Stimulated activated memory B cell treated with anti-CD40 and anti-IgM and Interleukin-4, amounts not matched to agents 10 μg/mL and 1 μg/mL and 100 μg/mL, for 72 hours (primary cell): ENCODE data around the gene INSR.
"Not testable (repeated sequence)": the region's sequence is repeated elsewhere in the genome, so short reads cannot be mapped to it uniquely, and the experiment has no call there.

Experiments used
- ATAC-seq: fragments of 150-1000 bp; cut with Tn5 transposase; 2 replicates; pipeline ENCODE4 v1.10.0; 2021
- H3K27ac Mint-ChIP-seq: one replicate; pipeline ENCODE4 v1.8.0; 2022; ENCODE audit warnings: mild to moderate bottlenecking, mixed read lengths
- H3K27me3 Mint-ChIP-seq: one replicate; pipeline ENCODE4 v1.8.0; 2022; ENCODE audit warnings: mixed read lengths
- H3K36me3 Mint-ChIP-seq: one replicate; pipeline ENCODE4 v1.8.0; 2022; ENCODE audit warnings: mixed read lengths
- H3K4me1 Mint-ChIP-seq: one replicate; pipeline ENCODE4 v1.8.0; 2022; ENCODE audit warnings: mixed read lengths
- H3K4me3 Mint-ChIP-seq: one replicate; pipeline ENCODE4 v1.8.0; 2022; ENCODE audit warnings: mild to moderate bottlenecking, moderate library complexity, mixed read lengths
- H3K9me3 Mint-ChIP-seq: one replicate; pipeline ENCODE4 v1.8.0; 2022; ENCODE audit warnings: mixed read lengths

Gene INSR

DNA sequence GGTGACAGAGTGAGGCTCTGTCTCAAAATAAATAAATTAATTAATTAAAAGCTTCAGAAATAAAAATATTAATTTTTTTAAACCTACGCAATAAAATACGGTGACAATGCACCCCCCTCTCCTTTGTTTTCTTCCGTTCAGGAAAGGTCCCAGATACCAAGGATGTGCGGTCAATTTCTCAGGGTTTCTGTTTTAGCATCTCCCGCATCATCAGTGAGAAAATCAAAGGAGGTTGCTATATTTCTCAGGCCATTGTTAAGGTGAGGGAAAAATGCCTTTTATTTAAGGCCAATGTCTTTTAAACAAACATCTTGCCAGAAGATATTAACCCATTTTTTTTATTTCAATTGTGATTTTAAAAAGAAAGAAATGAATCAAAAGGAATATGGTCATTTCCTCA is 111.7 kb downstream of the INSR start:
- peak overlapping the region; percentile 89 for H3K27ac Mint-ChIP-seq
- H3K4me1 Mint-ChIP-seq = peaks cover 54% of the 10 kb centered on the region
- H3K4me3 Mint-ChIP-seq = peak overlapping the region; percentile 71

DNA sequence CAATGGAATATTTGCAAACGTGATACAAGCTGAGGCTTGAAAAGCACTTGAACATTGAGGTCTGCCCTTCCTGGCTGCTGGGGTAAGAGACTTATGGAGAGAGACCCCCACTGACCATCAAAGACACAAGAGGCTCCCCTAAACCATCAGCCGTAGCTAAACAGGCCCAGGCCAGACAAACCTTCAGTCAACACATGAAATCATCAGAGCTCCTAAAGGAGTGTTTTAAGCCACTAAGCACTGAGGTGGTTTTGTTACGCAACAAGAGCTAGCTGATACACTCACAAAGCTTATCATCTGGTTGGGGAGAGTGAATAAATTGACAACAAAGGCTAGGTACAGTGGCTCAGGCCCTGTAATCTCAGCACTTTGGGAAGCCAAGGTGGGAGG is 114.3 kb downstream of the INSR start:
- no peak overlapping the region for H3K4me3 Mint-ChIP-seq
- H3K9me3 Mint-ChIP-seq = no peaks in the 10 kb centered on the region
- no peak for ATAC-seq
- H3K4me1 Mint-ChIP-seq = peaks cover 43% of the 10 kb centered on the region
- peaks cover 19% of the 10 kb centered on the region for H3K27me3 Mint-ChIP-seq
- H3K36me3 Mint-ChIP-seq = no peaks in the 10 kb centered on the region
- peak overlapping the region; percentile 50 for H3K27ac Mint-ChIP-seq

More for the DNA sequence above, 111.7 kb downstream of the INSR start:
- Mint-ChIP-seq H3K9me3 (no peaks in the 10 kb centered on the region), H3K27me3 (peaks cover 18% of the 10 kb centered on the region), H3K36me3 (no peaks in the 10 kb centered on the region)
- ATAC-seq = no peak

DNA sequence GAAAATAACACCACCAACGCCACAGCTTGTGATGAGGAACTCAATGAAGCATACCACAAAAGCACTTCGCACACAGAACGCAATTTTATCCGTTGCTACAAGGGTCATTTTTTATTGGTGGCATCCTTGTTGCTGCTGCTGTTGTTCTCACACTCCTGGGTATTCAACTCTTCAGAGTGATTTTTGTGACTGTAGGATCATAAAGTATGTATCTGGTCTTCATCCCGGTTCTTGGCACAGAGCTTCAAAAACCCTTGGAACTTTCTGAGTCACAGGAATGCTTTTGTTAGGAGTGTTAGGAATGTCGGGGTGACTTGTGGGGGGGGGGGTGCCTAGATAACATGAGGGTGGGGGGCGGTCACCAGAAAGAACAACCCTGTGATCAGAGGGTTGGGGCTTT is 116.3 kb downstream of the INSR start:
- Mint-ChIP-seq H3K27ac (no peak overlapping the region), H3K36me3 (no peaks in the 10 kb centered on the region), H3K4me3 (no peak overlapping the region), H3K4me1 (peaks cover 30% of the 10 kb centered on the region), H3K27me3 (peaks cover 10% of the 10 kb centered on the region), H3K9me3 (no peaks in the 10 kb centered on the region)
- no peak for ATAC-seq

GRCh38 chr19:7176792-7177191 is 117.4 kb downstream of the INSR start:
- peaks cover 10% of the 10 kb centered on the region for H3K27me3 Mint-ChIP-seq
- no peaks in the 10 kb centered on the region for H3K9me3 Mint-ChIP-seq
- no peak for ATAC-seq
- H3K36me3 Mint-ChIP-seq = peaks cover 4% of the 10 kb centered on the region
- H3K4me3 Mint-ChIP-seq = no peak overlapping the region
- no peak overlapping the region for H3K27ac Mint-ChIP-seq
- peaks cover 27% of the 10 kb centered on the region for H3K4me1 Mint-ChIP-seq

- H3K4me1 Mint-ChIP-seq = no peaks in the 10 kb centered on the region
- ATAC-seq = no peak
- H3K27ac Mint-ChIP-seq = no peak overlapping the region
- H3K9me3 Mint-ChIP-seq = peaks cover 10% of the 10 kb centered on the region
- H3K4me3 Mint-ChIP-seq = no peak overlapping the region
- peaks cover 10% of the 10 kb centered on the region for H3K27me3 Mint-ChIP-seq
- peaks cover 25% of the 10 kb centered on the region for H3K36me3 Mint-ChIP-seq
These were observed 121.4 kb downstream of the INSR start for GRCh38 chr19:7172794-7173193.

DNA sequence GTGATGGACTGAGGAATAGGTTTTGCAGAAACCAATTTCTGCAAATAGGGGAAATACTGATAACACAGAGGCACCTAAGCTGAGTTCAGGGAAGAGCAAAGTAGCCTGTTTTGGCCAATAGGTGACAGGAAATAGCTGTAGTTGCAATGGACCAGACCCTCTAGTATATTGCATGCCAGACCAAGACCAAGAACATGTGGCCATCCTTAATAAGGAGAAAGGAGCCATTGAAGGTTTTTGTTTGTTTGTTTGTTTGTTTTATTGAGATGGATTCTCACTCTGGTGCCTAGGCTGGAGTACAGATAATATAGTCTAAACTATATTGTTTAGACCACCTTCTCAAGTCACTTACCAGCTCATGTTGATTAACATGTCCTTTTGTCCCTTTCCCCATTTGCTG is 123.2 kb downstream of the INSR start:
- H3K27me3 Mint-ChIP-seq = no peaks in the 10 kb centered on the region
- no peaks in the 10 kb centered on the region for H3K4me1 Mint-ChIP-seq
- H3K4me3 Mint-ChIP-seq = no peak overlapping the region
- peaks cover 25% of the 10 kb centered on the region for H3K36me3 Mint-ChIP-seq
- peaks cover 10% of the 10 kb centered on the region for H3K9me3 Mint-ChIP-seq
- no peak for ATAC-seq
- H3K27ac Mint-ChIP-seq = no peak overlapping the region

- Mint-ChIP-seq H3K27me3 (no peaks in the 10 kb centered on the region), H3K9me3 (peaks cover 10% of the 10 kb centered on the region), H3K4me3 (no peak overlapping the region), H3K27ac (no peak overlapping the region), H3K4me1 (no peaks in the 10 kb centered on the region), H3K36me3 (peaks cover 31% of the 10 kb centered on the region)
- no peak for ATAC-seq
These were observed 125.3 kb downstream of the INSR start for GRCh38 chr19:7168941-7169340.

DNA sequence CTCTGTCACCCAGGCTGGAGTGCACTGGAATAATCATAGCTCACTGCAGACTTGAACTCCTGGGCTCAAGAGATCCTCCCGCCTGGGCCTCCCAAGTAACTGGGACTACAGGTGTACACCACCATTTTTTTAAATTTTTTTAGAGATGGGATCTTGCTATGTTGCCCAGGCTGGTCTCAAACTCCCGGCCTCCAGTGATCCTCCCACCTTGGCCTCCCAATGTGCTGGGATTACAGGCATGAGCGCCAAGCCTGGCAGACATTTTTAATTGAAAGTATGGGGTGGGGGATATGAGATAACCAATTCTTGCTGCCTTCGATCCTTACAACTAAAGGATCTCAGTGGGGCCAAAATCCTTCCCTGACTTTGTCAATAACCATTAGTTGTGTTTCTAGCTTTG is 132.9 kb downstream of the INSR start:
- Mint-ChIP-seq H3K9me3 (no peaks in the 10 kb centered on the region), H3K4me3 (no peak overlapping the region), H3K36me3 (peaks cover 14% of the 10 kb centered on the region), H3K27ac (no peak overlapping the region), H3K4me1 (no peaks in the 10 kb centered on the region), H3K27me3 (no peaks in the 10 kb centered on the region)
- no peak for ATAC-seq

DNA sequence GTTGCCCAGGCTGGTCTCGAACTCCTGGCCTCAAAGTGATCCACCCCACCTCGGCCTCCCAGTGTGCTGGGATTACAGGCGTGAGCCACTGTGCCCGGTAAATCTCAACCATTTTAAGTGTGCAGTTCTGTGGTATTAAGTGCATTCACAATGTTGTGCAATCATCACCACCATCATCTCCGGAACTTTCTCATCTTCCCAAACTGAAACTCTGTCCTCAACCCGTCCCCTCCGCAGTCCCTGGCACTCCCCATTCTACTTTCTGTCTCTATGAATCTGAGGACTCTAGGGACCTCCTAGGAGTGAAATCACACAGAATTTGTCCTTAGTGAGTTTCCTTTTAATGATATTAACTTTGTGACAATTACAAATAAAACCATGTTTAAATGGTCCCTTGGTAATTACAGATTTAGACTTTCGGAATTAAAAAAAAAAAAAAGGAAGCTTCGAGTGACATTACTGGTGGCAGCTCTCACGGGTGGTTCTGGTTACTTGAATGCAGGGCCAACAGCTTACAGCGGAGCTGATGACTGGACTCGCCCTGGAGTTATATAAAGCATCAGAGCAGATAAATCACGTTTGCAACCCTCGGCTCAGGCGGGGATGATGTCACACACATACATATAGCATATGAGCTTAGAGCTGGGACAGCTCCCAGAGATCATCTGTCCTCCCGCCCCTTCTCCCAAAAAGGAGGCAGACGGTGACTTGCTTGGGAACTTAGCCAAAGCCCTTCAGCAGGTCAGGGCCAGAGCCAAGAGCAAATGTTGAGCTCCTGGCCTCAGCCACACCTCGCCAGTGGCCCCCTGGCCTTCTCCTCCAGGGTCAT is 134.9 kb downstream of the INSR start:
- ATAC-seq = no peak
- Mint-ChIP-seq H3K9me3 (no peaks in the 10 kb centered on the region), H3K36me3 (peaks cover 8% of the 10 kb centered on the region), H3K27me3 (no peaks in the 10 kb centered on the region), H3K4me1 (no peaks in the 10 kb centered on the region), H3K27ac (no peak overlapping the region), H3K4me3 (no peak overlapping the region)

DNA sequence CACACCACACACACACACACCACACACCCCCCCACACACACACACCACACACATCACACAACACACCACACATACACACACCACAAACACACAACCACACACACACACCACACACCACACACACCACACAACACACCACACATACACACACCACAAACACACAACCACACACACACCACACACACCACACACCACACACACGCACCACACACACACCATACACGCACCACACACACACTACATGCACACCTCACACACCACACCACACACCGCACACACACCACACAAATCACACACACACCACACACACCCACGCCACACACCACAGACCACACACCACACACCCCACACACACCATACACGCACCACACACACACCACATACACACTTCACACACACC is 141.2 kb downstream of the INSR start:
- ATAC-seq = no peak
- Mint-ChIP-seq H3K4me3 (no peak overlapping the region), H3K27ac (peak overlapping the region; percentile 4), H3K9me3 (peaks cover 4% of the 10 kb centered on the region), H3K36me3 (no peaks in the 10 kb centered on the region), H3K4me1 (peaks cover 17% of the 10 kb centered on the region), H3K27me3 (no peaks in the 10 kb centered on the region)

DNA sequence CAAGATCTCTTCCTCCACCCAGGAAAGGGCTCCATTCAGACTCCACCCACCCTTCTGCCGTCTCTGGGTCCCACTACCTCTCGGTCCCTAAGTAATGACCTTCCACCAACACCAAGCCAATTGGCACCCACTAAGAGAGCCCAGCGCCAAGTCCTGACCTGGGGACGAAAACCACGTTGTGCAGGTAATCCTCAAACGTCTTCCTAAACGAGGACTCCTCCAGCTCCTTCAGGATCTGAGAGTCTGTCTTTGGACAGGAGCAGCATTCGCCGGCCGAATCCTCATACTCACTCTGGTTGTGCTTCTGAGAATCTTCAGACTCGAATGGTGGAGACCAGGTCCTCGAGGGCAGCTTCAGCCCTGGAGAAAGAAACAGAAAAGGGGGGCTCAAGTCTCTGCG is 141.6 kb downstream of the INSR start:
- H3K4me3 Mint-ChIP-seq = no peak overlapping the region
- H3K4me1 Mint-ChIP-seq = peaks cover 17% of the 10 kb centered on the region
- peak overlapping the region; percentile 4 for H3K27ac Mint-ChIP-seq
- peaks cover 4% of the 10 kb centered on the region for H3K9me3 Mint-ChIP-seq
- ATAC-seq = no peak
- H3K36me3 Mint-ChIP-seq = no peaks in the 10 kb centered on the region
- H3K27me3 Mint-ChIP-seq = no peaks in the 10 kb centered on the region

GRCh38 chr19:7149956-7150705 is 144.1 kb downstream of the INSR start:
- Mint-ChIP-seq H3K9me3 (peaks cover 4% of the 10 kb centered on the region), H3K27ac (peak overlapping the region; percentile 83), H3K4me1 (peaks cover 17% of the 10 kb centered on the region), H3K27me3 (no peaks in the 10 kb centered on the region), H3K36me3 (no peaks in the 10 kb centered on the region), H3K4me3 (no peak overlapping the region)
- no peak for ATAC-seq

DNA sequence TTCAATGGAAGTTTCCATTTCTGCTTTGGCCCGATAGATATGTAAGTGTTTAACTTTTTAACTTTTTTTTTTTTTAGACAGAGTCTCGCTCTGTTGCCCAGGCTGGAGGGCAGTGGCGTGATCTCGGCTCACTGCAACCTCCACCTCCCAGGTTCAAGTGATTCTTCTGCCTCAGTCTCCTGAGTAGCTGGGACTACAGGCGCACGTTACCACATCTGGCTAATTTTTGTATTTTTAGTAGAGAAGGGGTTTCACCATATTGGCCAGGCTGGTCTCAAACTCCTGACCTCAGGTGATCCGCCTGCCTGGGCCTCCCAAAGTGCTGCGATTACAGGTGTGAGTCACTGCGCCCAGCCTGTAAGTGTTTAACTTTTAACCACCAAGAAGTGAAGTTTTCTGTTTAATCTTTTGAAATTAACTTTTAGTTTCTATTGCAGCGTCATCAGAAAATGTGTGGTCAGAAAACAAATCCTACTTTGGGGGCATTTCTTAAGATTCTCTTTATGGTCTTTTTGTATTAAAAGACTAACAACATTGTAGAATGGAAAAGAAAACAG is 147.0 kb downstream of the INSR start:
- H3K4me3 Mint-ChIP-seq, H3K27me3 Mint-ChIP-seq, H3K9me3 Mint-ChIP-seq, H3K36me3 Mint-ChIP-seq, ATAC-seq, H3K27ac Mint-ChIP-seq: not testable (repeated sequence)
- peaks cover 17% of the 10 kb centered on the region for H3K4me1 Mint-ChIP-seq

DNA sequence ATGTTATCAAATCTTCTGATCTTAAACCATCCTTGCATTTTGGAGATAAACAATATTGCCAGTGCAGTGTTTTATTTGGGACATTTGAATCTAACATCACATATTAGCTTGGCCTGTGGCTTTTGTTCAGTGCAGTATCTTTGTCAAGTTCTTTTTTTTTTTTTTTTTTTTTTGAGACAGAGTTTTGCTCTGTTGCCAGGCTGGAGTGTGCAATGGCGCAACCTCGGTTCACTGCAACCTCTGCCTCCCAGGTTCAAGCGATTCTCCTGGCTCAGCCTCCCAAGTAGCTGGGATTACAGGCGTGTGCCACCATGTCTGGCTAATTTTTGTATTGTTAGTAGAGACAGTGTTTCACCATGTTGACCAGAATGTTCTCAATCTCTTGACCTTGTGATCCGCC is 148.1 kb downstream of the INSR start:
- not testable (repeated sequence) for H3K27me3 Mint-ChIP-seq, H3K27ac Mint-ChIP-seq, H3K4me3 Mint-ChIP-seq, ATAC-seq, H3K9me3 Mint-ChIP-seq, H3K36me3 Mint-ChIP-seq
- peaks cover 14% of the 10 kb centered on the region for H3K4me1 Mint-ChIP-seq

DNA sequence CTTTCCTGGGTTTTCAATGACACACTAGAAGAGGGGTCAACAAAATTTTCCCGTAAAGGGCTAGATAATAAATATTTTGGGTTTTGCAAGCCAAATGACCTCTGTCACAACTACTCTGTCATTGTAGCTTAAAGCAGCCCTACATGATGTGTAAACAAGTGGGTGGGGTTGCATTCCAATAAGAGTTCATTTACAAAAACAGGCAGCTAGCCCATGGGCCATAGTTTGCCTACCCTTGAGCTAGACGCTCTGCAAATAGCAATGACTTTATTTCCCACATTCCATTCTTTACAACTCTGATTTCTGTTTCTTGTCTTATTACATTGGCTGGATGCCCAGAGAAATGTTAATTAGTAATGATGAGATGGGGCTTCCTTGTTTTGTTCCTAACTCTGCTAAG is 148.7 kb downstream of the INSR start:
- Mint-ChIP-seq H3K9me3 (no peaks in the 10 kb centered on the region), H3K27ac (no peak overlapping the region), H3K4me3 (no peak overlapping the region), H3K27me3 (no peaks in the 10 kb centered on the region), H3K4me1 (peaks cover 8% of the 10 kb centered on the region), H3K36me3 (peaks cover 7% of the 10 kb centered on the region)
- no peak for ATAC-seq

DNA sequence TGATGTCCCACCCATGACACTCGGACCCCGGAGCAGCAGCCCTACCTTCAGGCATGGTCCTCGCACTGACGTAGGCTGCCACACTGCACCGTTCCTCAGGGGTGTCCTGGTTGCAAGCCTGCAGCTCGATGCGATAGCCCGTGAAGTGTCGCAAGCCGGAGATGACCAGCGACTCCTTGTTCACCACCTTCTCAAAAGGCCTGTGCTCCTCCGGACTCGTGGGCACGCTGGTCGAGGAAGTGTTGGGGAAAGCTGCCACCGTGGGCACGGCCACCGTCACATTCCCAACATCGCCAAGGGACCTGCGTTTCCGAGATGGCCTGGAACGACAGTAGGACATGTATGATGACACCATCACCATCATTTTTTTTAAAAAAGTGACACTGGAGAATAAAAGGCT is 151.4 kb downstream of the INSR start:
- Mint-ChIP-seq H3K4me1 (no peaks in the 10 kb centered on the region), H3K9me3 (peaks cover 2% of the 10 kb centered on the region), H3K4me3 (no peak overlapping the region), H3K27me3 (no peaks in the 10 kb centered on the region), H3K27ac (no peak overlapping the region), H3K36me3 (peaks cover 13% of the 10 kb centered on the region)
- no peak for ATAC-seq
